Right lung (tissue), 5 donors: Measurements from ENCODE around the gene SMIM43. TPM values are rescaled to one million over a fixed set of nuclear protein-coding genes. Genes with fewer than 3 reads are reported as not detected.

Experiments used
- polyA plus RNA-seq, 5 donors: library from polyadenylated mRNA; unstranded; fragments of 120-200 nt; gene quantifications; one replicate each; pipeline versions ENCODE4 v1.2.1 to v1.2.3, GENCODE V29; 2013; ENCODE audit warnings: inconsistent platforms in 1 of 5, low replicate concordance in 1 of 5; ENCODE audit not compliant: insufficient read length in 5 of 5, insufficient read depth in 1 of 5

Gene SMIM43
- polyA plus RNA-seq, 5 donors = 16.5 to 22.3 (median 17.7) TPM

Other genes starting within 250 kb of the SMIM43 start
- gene ANXA5, start 68.2 kb downstream of the SMIM43 start, polyA plus RNA-seq = 100 to 1,000 TPM; 633 to 789 (median 645) TPM
- 10 to 100 TPM; 48.0 to 72.7 (median 58.4) TPM for gene EXOSC9, start 36.2 kb upstream of the SMIM43 start, polyA plus RNA-seq
- 10 to 100 TPM; 22.5 to 75.7 (median 39.3) TPM for gene CCNA2, start 58.7 kb upstream of the SMIM43 start, polyA plus RNA-seq
- 10 to 100 TPM; 21.4 to 34.8 (median 33.5) TPM for gene BBS7, start 105.3 kb upstream of the SMIM43 start, polyA plus RNA-seq
- gene TRPC3, start 186.9 kb upstream of the SMIM43 start, polyA plus RNA-seq = 1 to 10 TPM; 5.2 to 8.5 (median 6.4) TPM